Nephron (organoid): Measurements from ENCODE around the gene DTWD2.

Experiments used
- H3K27ac Mint-ChIP-seq, 3 experiments: 2 replicates each; pipeline ENCODE4 v1.8.0; 2020; ENCODE audit warnings: mixed read lengths in 3 of 3, mild to moderate bottlenecking in 2 of 3, moderate library complexity in 1 of 3
- H3K27me3 Mint-ChIP-seq: 2 replicates; pipeline ENCODE4 v1.8.0; 2021; ENCODE audit warnings: low read depth, mild to moderate bottlenecking, moderate library complexity, mixed read lengths
- H3K36me3 Mint-ChIP-seq: 2 replicates; pipeline ENCODE4 v1.8.0; 2020; ENCODE audit warnings: low read depth, mixed read lengths
- H3K4me1 Mint-ChIP-seq: 2 replicates; pipeline ENCODE4 v1.8.0; 2020; ENCODE audit warnings: mixed read lengths
- H3K4me3 Mint-ChIP-seq, 3 experiments: 2 replicates each; pipeline ENCODE4 v1.8.0; 2020; ENCODE audit warnings: mild to moderate bottlenecking in 3 of 3, mixed read lengths in 3 of 3, moderate library complexity in 2 of 3
- H3K9me3 Mint-ChIP-seq: 2 replicates; pipeline ENCODE4 v1.8.0; 2020; ENCODE audit warnings: mixed read lengths
- CTCF ChIP-seq, 3 experiments: fragments of 200-600 bp; sonication (generic); IDR thresholded peaks; one replicate each; pipeline ENCODE4 v1.5.0; 2021; ENCODE audit warnings: antibody characterized with exemption in 3 of 3; ENCODE audit not compliant: unreplicated experiment in 3 of 3

Gene DTWD2

GRCh38 chr5:118796081-118796480 lies 192.3 kb downstream of the DTWD2 start:
- TF ChIP-seq CTCF (IDR thresholded peaks at IDR 0.05; ENCODE audit: unreplicated experiment in 3 of 3) = no peak
- Mint-ChIP-seq H3K27me3 (peaks cover 4% of the 10 kb centered on the region), H3K4me1 (peaks cover 32% of the 10 kb centered on the region), H3K4me3 (no peak overlapping the region), H3K27ac (peak overlapping the region in 1 of 3 experiments; percentile 29), H3K9me3 (peaks cover 5% of the 10 kb centered on the region), H3K36me3 (no peaks in the 10 kb centered on the region)

- H3K36me3 Mint-ChIP-seq = no peaks in the 10 kb centered on the region
- no peak overlapping the region for H3K4me3 Mint-ChIP-seq
- TF ChIP-seq CTCF (IDR thresholded peaks at IDR 0.05; ENCODE audit: unreplicated experiment in 3 of 3) = no peak
These were observed 194.1 kb downstream of the DTWD2 start for GRCh38 chr5:118794281-118794680.

GRCh38 chr5:118793652-118794051 lies 194.7 kb downstream of the DTWD2 start:
- H3K4me3 Mint-ChIP-seq = no peak overlapping the region
- H3K27ac Mint-ChIP-seq = peak overlapping the region; percentile 21 to 96 (median 92)
- peaks cover 54% of the 10 kb centered on the region for H3K4me1 Mint-ChIP-seq
- H3K9me3 Mint-ChIP-seq = peaks cover 2% of the 10 kb centered on the region
- no peak for TF ChIP-seq CTCF (IDR thresholded peaks at IDR 0.05; ENCODE audit: unreplicated experiment in 3 of 3)
- no peaks in the 10 kb centered on the region for H3K36me3 Mint-ChIP-seq
- H3K27me3 Mint-ChIP-seq = peaks cover 4% of the 10 kb centered on the region

More at GRCh38 chr5:118794281-118794680, 194.1 kb downstream of the DTWD2 start:
- Mint-ChIP-seq H3K27ac (peak overlapping the region in 1 of 3 experiments; percentile 96), H3K9me3 (peaks cover 2% of the 10 kb centered on the region), H3K4me1 (peaks cover 49% of the 10 kb centered on the region), H3K27me3 (peaks cover 4% of the 10 kb centered on the region)

GRCh38 chr5:118793091-118793490 lies 195.3 kb downstream of the DTWD2 start:
- Mint-ChIP-seq H3K4me1 (peaks cover 59% of the 10 kb centered on the region), H3K27ac (peak overlapping the region; percentile 90 to 96 (median 92)), H3K4me3 (peak overlapping the region in 1 of 3 experiments; percentile 10), H3K27me3 (peaks cover 4% of the 10 kb centered on the region), H3K36me3 (no peaks in the 10 kb centered on the region), H3K9me3 (peaks cover 2% of the 10 kb centered on the region)
- no peak for TF ChIP-seq CTCF (IDR thresholded peaks at IDR 0.05; ENCODE audit: unreplicated experiment in 3 of 3)

- Mint-ChIP-seq H3K36me3 (no peaks in the 10 kb centered on the region), H3K4me3 (peak overlapping the region in 2 of 3 experiments; percentile 39 to 46), H3K9me3 (peaks cover 2% of the 10 kb centered on the region), H3K27me3 (peaks cover 4% of the 10 kb centered on the region), H3K4me1 (peaks cover 64% of the 10 kb centered on the region), H3K27ac (peak overlapping the region; percentile 90 to 96 (median 92))
- peak; percentile 89 to 92 (median 91) for TF ChIP-seq CTCF (IDR thresholded peaks at IDR 0.05; ENCODE audit: unreplicated experiment in 3 of 3)
These were observed 196.2 kb downstream of the DTWD2 start for GRCh38 chr5:118791926-118792734.

GRCh38 chr5:118789366-118789765 lies 199.0 kb downstream of the DTWD2 start:
- H3K36me3 Mint-ChIP-seq = no peaks in the 10 kb centered on the region
- H3K27ac Mint-ChIP-seq = peak overlapping the region; percentile 56 to 96 (median 78)
- no peak overlapping the region for H3K4me3 Mint-ChIP-seq
- no peaks in the 10 kb centered on the region for H3K27me3 Mint-ChIP-seq
- peak in 1 of 3 experiments; percentile 16 for TF ChIP-seq CTCF (IDR thresholded peaks at IDR 0.05; ENCODE audit: unreplicated experiment in 3 of 3)
- H3K4me1 Mint-ChIP-seq = peaks cover 74% of the 10 kb centered on the region
- no peaks in the 10 kb centered on the region for H3K9me3 Mint-ChIP-seq
